Islet of Langerhans (tissue), 1 donor: ENCODE results near the gene C11orf97.
"Not testable (repeated sequence)": the region's sequence is repeated elsewhere in the genome, so short reads cannot be mapped to it uniquely, and the experiment has no call there.

Experiments
- FAIRE-seq: peaks from one replicate; lab custom pipeline; 2011; peaks lifted over from hg19 to GRCh38; lab: Jason Lieb, UNC

The C11orf97 gene

GRCh38 chr11:94525546-94526324, 13.5 kb downstream of the C11orf97 start:
- FAIRE-seq, result no peak

DNA sequence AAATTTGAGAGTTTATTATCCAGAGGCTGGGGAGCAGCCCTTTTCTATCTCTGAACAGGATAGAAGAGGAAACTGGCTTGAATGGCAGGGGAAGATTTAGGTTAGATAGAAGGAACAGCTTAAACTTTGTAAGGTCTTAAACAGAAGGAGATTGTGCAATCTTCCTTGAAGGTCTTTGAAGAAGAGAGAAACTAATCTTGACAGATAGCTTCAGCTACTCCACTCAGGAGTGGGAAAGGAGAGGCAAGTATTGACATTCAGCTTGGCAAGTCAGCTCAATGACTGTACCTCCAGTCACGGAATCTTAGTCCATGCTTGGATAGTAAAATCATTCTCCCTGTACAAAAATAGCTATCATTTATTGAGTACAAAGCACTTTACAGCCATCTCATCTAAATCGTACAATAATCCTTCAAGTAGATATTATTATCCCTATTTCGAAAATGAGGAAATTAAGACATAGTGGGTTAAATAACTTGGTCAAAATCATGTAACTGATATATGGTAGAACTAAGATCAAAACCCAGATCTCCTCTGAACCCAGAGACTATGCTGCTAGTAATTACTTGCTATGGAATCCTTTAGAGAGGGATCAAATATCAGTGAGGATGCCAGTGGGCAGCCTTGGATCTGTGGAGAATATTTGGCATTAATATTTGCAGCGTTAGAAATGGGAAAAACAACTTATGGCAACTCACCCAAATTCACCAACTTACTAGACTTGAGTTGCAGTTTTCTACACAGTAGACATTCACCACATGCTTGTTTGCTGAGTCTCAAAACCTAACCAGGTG, 14.6 kb downstream of the C11orf97 start:
- no peak for FAIRE-seq

DNA sequence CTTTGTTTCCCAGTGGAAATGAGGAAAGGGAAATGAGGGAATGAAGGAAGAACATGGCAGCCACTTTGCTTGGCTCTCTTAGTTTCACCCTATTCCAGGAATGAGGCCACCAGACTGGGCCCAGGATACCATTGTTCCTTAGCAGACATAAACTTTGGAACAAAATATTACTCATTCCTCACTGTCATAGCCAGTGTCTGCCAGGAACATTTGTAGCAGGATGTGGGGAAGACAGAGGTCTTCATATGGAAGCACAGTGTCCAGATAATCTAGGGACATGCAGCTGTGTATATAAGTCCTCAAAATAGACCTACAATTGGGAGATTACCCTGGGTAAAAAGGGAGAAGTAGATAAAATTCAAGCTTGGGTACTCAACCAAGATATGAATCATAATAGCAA, 16.3 kb downstream of the C11orf97 start:
- FAIRE-seq, result no peak

- no peak for FAIRE-seq
These were observed 19.9 kb downstream of the C11orf97 start for GRCh38 chr11:94532211-94532610.

DNA sequence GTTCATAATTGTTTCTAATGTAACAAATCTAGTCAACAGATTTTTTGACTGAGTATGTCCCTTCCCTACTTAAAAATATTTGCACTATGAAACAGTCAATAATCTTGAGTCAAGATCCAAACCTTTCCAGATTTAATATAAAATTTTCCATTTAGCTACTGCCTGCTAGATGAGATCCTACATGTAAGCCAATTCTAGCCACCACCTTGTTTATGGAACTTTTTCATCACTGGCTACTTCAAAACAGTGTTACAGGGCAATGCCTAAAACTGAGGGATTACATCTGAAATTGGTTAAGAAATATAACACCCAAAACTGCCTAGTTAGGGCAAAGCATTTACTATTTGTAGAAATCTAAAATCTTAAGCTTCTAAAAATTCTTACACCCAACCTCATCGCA, 20.9 kb downstream of the C11orf97 start:
- FAIRE-seq, result no peak

- FAIRE-seq, result no peak
These were observed 21.7 kb downstream of the C11orf97 start for GRCh38 chr11:94533696-94534630.

GRCh38 chr11:94536386-94536785, 24.1 kb downstream of the C11orf97 start:
- FAIRE-seq, result no peak

- no peak for FAIRE-seq
These were observed 24.9 kb downstream of the C11orf97 start for GRCh38 chr11:94537031-94537600.

DNA sequence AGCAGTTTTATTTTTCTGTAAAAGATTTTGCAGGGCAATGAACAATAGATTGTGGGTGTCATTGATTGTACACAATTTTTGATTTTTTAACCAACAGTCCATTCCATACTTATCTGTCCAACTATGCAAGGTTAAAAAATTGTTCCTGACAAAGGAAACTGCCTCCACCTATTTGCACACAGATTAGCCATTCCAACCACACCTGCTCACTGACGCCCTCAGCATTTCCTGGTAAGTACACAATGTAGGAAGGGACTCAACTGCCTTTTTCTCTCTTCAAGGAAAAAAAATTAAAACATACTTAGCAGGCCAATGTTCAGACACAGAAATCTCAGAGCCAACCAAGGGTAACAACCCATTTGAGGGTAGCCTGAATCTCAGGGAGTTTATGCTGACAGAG, 27.2 kb downstream of the C11orf97 start:
- no peak for FAIRE-seq

DNA sequence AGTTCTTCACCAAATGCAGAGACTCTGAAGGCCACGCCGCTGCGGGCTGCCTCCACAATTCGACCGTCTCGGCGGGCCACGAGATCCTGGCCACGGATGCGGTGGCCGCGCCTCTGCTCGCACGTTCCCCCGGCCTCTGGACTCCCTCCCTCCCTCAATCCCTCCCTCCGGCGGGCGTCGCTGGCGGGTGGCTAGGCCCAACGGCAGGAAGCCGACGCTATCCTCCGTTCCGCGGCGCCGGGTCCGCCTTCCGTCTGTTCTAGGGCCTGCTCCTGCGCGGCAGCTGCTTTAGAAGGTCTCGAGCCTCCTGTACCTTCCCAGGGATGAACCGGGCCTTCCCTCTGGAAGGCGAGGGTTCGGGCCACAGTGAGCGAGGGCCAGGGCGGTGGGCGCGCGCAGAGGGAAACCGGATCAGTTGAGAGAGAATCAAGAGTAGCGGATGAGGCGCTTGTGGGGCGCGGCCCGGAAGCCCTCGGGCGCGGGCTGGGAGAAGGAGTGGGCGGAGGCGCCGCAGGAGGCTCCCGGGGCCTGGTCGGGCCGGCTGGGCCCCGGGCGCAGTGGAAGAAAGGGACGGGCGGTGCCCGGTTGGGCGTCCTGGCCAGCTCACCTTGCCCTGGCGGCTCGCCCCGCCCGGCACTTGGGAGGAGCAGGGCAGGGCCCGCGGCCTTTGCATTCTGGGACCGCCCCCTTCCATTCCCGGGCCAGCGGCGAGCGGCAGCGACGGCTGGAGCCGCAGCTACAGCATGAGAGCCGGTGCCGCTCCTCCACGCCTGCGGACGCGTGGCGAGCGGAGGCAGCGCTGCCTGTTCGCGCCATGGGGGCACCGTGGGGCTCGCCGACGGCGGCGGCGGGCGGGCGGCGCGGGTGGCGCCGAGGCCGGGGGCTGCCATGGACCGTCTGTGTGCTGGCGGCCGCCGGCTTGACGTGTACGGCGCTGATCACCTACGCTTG, 31.7 kb downstream of the C11orf97 start, which contains the start of gene FUT4:
Gene FUT4, plus strand, starts transcription at position 227 of the 951 bp plus-strand sequence. Its CDS starts 213 bp downstream, at position 440.
- FAIRE-seq, result no peak

- FAIRE-seq, result no peak
These were observed 32.5 kb downstream of the C11orf97 start for GRCh38 chr11:94544646-94545263.

DNA sequence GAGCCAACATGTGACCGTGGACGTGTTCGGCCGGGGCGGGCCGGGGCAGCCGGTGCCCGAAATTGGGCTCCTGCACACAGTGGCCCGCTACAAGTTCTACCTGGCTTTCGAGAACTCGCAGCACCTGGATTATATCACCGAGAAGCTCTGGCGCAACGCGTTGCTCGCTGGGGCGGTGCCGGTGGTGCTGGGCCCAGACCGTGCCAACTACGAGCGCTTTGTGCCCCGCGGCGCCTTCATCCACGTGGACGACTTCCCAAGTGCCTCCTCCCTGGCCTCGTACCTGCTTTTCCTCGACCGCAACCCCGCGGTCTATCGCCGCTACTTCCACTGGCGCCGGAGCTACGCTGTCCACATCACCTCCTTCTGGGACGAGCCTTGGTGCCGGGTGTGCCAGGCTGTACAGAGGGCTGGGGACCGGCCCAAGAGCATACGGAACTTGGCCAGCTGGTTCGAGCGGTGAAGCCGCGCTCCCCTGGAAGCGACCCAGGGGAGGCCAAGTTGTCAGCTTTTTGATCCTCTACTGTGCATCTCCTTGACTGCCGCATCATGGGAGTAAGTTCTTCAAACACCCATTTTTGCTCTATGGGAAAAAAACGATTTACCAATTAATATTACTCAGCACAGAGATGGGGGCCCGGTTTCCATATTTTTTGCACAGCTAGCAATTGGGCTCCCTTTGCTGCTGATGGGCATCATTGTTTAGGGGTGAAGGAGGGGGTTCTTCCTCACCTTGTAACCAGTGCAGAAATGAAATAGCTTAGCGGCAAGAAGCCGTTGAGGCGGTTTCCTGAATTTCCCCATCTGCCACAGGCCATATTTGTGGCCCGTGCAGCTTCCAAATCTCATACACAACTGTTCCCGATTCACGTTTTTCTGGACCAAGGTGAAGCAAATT, 33.3 kb downstream of the C11orf97 start:
- no peak for FAIRE-seq

DNA sequence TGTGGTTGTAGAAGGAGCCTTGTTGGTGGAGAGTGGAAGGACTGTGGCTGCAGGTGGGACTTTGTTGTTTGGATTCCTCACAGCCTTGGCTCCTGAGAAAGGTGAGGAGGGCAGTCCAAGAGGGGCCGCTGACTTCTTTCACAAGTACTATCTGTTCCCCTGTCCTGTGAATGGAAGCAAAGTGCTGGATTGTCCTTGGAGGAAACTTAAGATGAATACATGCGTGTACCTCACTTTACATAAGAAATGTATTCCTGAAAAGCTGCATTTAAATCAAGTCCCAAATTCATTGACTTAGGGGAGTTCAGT, 33.9 kb downstream of the C11orf97 start:
- FAIRE-seq, result no peak

DNA sequence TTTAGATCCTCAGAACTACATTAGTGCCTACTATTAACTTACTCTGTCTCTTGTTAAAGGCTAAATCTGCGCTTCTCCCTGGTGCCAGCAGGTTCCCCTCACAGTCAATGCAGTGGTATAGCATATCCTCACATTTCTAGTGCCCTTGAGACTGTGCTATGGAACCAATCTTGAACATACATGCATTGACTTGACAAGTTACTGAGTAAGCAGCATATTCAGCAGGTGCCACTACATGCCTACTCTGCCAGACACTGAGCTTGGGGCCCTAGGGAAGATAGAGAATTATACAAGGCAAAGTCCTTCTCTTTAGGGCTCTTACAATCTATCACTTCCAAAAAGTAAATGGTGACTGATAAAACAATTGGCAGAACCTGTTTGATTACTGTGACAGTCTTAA, 34.6 kb downstream of the C11orf97 start:
- no peak for FAIRE-seq

DNA sequence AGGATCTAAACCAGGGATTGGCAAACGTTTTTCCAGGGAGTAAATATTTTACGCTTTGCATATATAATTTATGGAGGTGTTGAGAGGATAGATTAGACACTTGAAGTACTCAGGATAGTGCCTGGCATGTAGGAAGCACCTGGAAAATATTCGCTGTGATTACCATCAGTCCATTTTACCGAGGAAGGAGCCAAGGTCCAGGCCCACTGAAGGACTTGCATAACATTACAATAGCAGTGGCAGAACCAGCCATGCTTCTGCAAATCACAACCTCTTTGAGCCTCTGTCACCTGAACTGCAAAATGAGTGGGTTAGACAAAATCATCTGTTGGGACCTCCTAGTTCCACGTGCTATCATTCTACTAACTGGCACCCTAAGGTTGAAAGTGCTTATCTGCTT, 36.9 kb downstream of the C11orf97 start:
- FAIRE-seq, result no peak

- no peak for FAIRE-seq
These were observed 38.3 kb downstream of the C11orf97 start for GRCh38 chr11:94550513-94550912.

DNA sequence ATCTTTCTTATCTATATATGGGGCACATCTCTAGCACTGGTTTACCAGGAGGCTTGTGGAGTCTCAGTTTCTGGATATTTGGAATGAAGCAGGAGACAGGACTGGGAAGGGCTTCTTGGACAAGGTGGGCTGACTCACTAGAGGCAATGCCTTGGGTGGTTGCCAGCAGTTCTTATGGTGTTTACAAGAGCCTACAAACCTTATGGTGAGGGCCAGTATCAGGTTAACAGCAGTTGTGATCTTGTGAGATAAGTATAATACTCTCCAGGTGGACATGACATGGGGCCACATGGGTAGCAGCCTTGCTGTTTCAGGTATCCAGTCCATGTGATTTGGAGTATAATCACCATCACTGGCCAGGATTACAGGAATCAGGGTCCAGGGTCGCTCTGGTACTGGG, 41.7 kb downstream of the C11orf97 start:
- no peak for FAIRE-seq

GRCh38 chr11:94555752-94556329, 43.6 kb downstream of the C11orf97 start:
- not testable (repeated sequence) for FAIRE-seq

- no peak for FAIRE-seq
These were observed 45.2 kb downstream of the C11orf97 start for GRCh38 chr11:94557421-94557820.
